ENCODE results near the gene AMIGO3. TPM values are rescaled to one million over a fixed set of nuclear protein-coding genes. Genes with fewer than 3 reads are reported as not detected.

AMIGO3 gene
- polyA plus RNA-seq, 1 donor: 2.7 TPM

GRCh38 chr3:49667701-49668413 lies 51.6 kb downstream of the AMIGO3 start:
- no peak for DNase-seq (ENCODE audit: low read depth)

Other genes with a start within 250 kb of the AMIGO3 start
- gene DAG1, start 249.4 kb downstream of the AMIGO3 start, polyA plus RNA-seq (ENCODE audit: insufficient read length): 218 TPM
- 1.2 TPM for gene BSN, start 165.2 kb downstream of the AMIGO3 start, polyA plus RNA-seq (ENCODE audit: insufficient read length)
- gene APEH, start 45.3 kb downstream of the AMIGO3 start, polyA plus RNA-seq (ENCODE audit: insufficient read length): 56.2 TPM
- 8.6 TPM for gene MST1, start 30.2 kb downstream of the AMIGO3 start, polyA plus RNA-seq (ENCODE audit: insufficient read length)
- gene RNF123, start 30.1 kb downstream of the AMIGO3 start, polyA plus RNA-seq (ENCODE audit: insufficient read length): 42.5 TPM
- gene GMPPB, start 4.3 kb upstream of the AMIGO3 start, polyA plus RNA-seq (ENCODE audit: insufficient read length): 10.8 TPM
- gene IP6K1, start 66.9 kb upstream of the AMIGO3 start, polyA plus RNA-seq (ENCODE audit: insufficient read length): 22.6 TPM
- 0.25 TPM for gene CDHR4, start 80.2 kb upstream of the AMIGO3 start, polyA plus RNA-seq (ENCODE audit: insufficient read length)
- gene INKA1, start 83.6 kb upstream of the AMIGO3 start, polyA plus RNA-seq (ENCODE audit: insufficient read length): 6.8 TPM
- gene UBA7, start 94.3 kb upstream of the AMIGO3 start, polyA plus RNA-seq (ENCODE audit: insufficient read length): 18.3 TPM
- 4.3 TPM for gene TRAIP, start 136.9 kb upstream of the AMIGO3 start, polyA plus RNA-seq (ENCODE audit: insufficient read length)
- gene CAMKV, start 150.2 kb upstream of the AMIGO3 start, polyA plus RNA-seq (ENCODE audit: insufficient read length): 0.13 TPM
- gene MST1R, start 184.2 kb upstream of the AMIGO3 start, polyA plus RNA-seq (ENCODE audit: insufficient read length): 2.4 TPM
- 5.8 TPM for gene MON1A, start 210.1 kb upstream of the AMIGO3 start, polyA plus RNA-seq (ENCODE audit: insufficient read length)
- gene RBM6, start 220.5 kb upstream of the AMIGO3 start, polyA plus RNA-seq (ENCODE audit: insufficient read length): 79.4 TPM

Data from forelimb muscle (tissue), 1 donor.